CD4-positive, alpha-beta T cell treated with Interleukin-15 for 4 hours (primary cell): Measurements from ENCODE around the gene PEG3.

ENCODE experiments used
- DNase-seq: peaks from one replicate; pipeline ENCODE4 v3.0.0-alpha.2; 2020; ENCODE audit warnings: low spot score

Gene PEG3

GRCh38 chr19:56808717-56809392 is 31.7 kb downstream of the PEG3 start:
- DNase-seq, result no peak

- no peak for DNase-seq
Measured at GRCh38 chr19:56806639-56807038, 33.9 kb downstream of the PEG3 start.
